GM19395 (cell line): Measurements from ENCODE around the gene RNASEL.
"Not testable (repeated sequence)": the region's sequence is repeated elsewhere in the genome, so short reads cannot be mapped to it uniquely, and the experiment has no call there.

Experiments used
- ATAC-seq: cut with Tn5 transposase; IDR thresholded peaks from one replicate; pipeline ENCODE4 v1.9.1; 2021; ENCODE audit warnings: mild to moderate bottlenecking, moderate library complexity; ENCODE audit not compliant: unreplicated experiment

The RNASEL gene

GRCh38 chr1:182567629-182568028, 21.4 kb downstream of the RNASEL start:
- ATAC-seq = no peak

- no peak for ATAC-seq
Measured at GRCh38 chr1:182565537-182565936, 23.5 kb downstream of the RNASEL start.

- no peak for ATAC-seq
Measured at GRCh38 chr1:182564406-182565004, 24.6 kb downstream of the RNASEL start.

GRCh38 chr1:182563095-182563494, 26.0 kb downstream of the RNASEL start:
- ATAC-seq = no peak

- no peak for ATAC-seq
Measured at GRCh38 chr1:182561456-182561855, 27.6 kb downstream of the RNASEL start.

GRCh38 chr1:182560392-182560984, 28.6 kb downstream of the RNASEL start:
- no peak for ATAC-seq

GRCh38 chr1:182556279-182556678, 32.8 kb downstream of the RNASEL start:
- ATAC-seq = no peak

- no peak for ATAC-seq
Measured at GRCh38 chr1:182555493-182555892, 33.6 kb downstream of the RNASEL start.

- ATAC-seq = no peak
Measured at GRCh38 chr1:182552527-182552926, 36.5 kb downstream of the RNASEL start.

GRCh38 chr1:182549811-182550210, 39.2 kb downstream of the RNASEL start:
- no peak for ATAC-seq

- no peak for ATAC-seq
Measured at GRCh38 chr1:182549346-182549745, 39.7 kb downstream of the RNASEL start.

GRCh38 chr1:182533896-182534295, 55.2 kb downstream of the RNASEL start:
- no peak for ATAC-seq

- ATAC-seq = not testable (repeated sequence)
Measured at GRCh38 chr1:182528206-182528605, 60.9 kb downstream of the RNASEL start.

- no peak for ATAC-seq
Measured at GRCh38 chr1:182527680-182528079, 61.4 kb downstream of the RNASEL start.

GRCh38 chr1:182525342-182525741, 63.7 kb downstream of the RNASEL start:
- ATAC-seq = no peak
